MM.1S (cell line): ENCODE measurements around the gene CAPN12.

Experiments
- CTCF ChIP-seq: fragments of 300-600 bp; sonication (generic); IDR thresholded peaks from 2 replicates; pipeline ENCODE4 v1.5.1; 2016; ENCODE audit warnings: antibody characterized with exemption, low read length, mixed read lengths
- EZH2 ChIP-seq: fragments of 300-600 bp; sonication (generic); optimal IDR thresholded peaks from 2 replicates; pipeline ENCODE3; 2017; ENCODE audit warnings: low read depth, mild to moderate bottlenecking, antibody characterized with exemption, low read length, mixed read lengths
- EZH2phosphoT487 ChIP-seq: fragments of 300-600 bp; sonication (generic); IDR thresholded peaks from 2 replicates; pipeline ENCODE4 v1.6.1; 2018; ENCODE audit warnings: antibody characterized with exemption, low read length

- no peak for TF ChIP-seq EZH2
- no peak for TF ChIP-seq CTCF
- TF ChIP-seq EZH2phosphoT487: no peak
These were observed 27.2 kb downstream of the CAPN12 start for GRCh38 chr19:38717051-38717450.
